ENCODE results near the gene GRB10. TPM values are rescaled to one million over a fixed set of nuclear protein-coding genes. Genes with fewer than 3 reads are reported as not detected.

GRB10 gene
- total RNA-seq, 1 experiment from 2014 or later: 38.3 TPM

GRCh38 chr7:50749896-50750295 is 32.8 kb downstream of the GRB10 start:
- Histone ChIP-seq H3K36me3 (ENCODE audit: control insufficient read depth, insufficient read depth, low read length) (no peaks in the 10 kb centered on the region), H3K9me3 (ENCODE audit: control insufficient read depth, insufficient read depth, low read depth, low read length) (no peaks in the 10 kb centered on the region), H3K4me1 (ENCODE audit: control insufficient read depth, insufficient read depth, low read length) (no peaks in the 10 kb centered on the region), H3K27me3 (ENCODE audit: control insufficient read depth, insufficient read depth, low read length) (no peaks in the 10 kb centered on the region), H3K27ac (ENCODE audit: low read length) (no peak overlapping the region), H3K4me3 (ENCODE audit: low read depth in 2 of 2, low read length in 2 of 2) (no peak overlapping the region)
- in situ Hi-C loops (cut with HindIII; ENCODE audit: low pct_unique_long_range_greater_than_20kb, low sequenced_read_pairs): no loop called here
- no peak for ATAC-seq
- BruUV-seq (replicated peaks): no TSS peak
- intact Hi-C loops (cut with micrococcal nuclease; ENCODE audit: unreplicated experiment): no loop called here
- no peak for TF ChIP-seq POLR2AphosphoS5 (IDR thresholded peaks at IDR 0.05; ENCODE audit: low read depth, low read length)
- no peak for TF ChIP-seq REST (IDR thresholded peaks at IDR 0.05; ENCODE audit: insufficient read depth in 1 of 2, low read depth in 2 of 2, low read length in 1 of 2)
- no peak for TF ChIP-seq TCF7L2 (IDR thresholded peaks at IDR 0.05; ENCODE audit: low read depth, low read length)
- no peak for TF ChIP-seq SIN3A (IDR thresholded peaks at IDR 0.05; ENCODE audit: borderline replicate concordance, insufficient read depth, low read depth, low read length)
- POLR2A ChIA-PET: no interaction called here
- DNase-seq (ENCODE audit: low read depth, low spot score): no peak
- CTCF ChIA-PET: no interaction called here

GRCh38 chr7:50748472-50748871 is 34.2 kb downstream of the GRB10 start:
- POLR2A ChIA-PET: no interaction called here
- no peaks in the 10 kb centered on the region for H3K9me3 ChIP-seq (ENCODE audit: control insufficient read depth, insufficient read depth, low read depth, low read length)
- H3K27me3 ChIP-seq (ENCODE audit: control insufficient read depth, insufficient read depth, low read length): no peaks in the 10 kb centered on the region
- CTCF ChIA-PET: no interaction called here
- no peaks in the 10 kb centered on the region for H3K36me3 ChIP-seq (ENCODE audit: control insufficient read depth, insufficient read depth, low read length)
- TF ChIP-seq POLR2AphosphoS5 (IDR thresholded peaks at IDR 0.05; ENCODE audit: low read depth, low read length): no peak
- no peak for TF ChIP-seq REST (IDR thresholded peaks at IDR 0.05; ENCODE audit: insufficient read depth in 1 of 2, low read depth in 2 of 2, low read length in 1 of 2)
- TF ChIP-seq SIN3A (IDR thresholded peaks at IDR 0.05; ENCODE audit: borderline replicate concordance, insufficient read depth, low read depth, low read length): no peak
- TF ChIP-seq TCF7L2 (IDR thresholded peaks at IDR 0.05; ENCODE audit: low read depth, low read length): no peak
- no peak for TF ChIP-seq CTCF (IDR thresholded peaks at IDR 0.05)
- ATAC-seq: no peak
- H3K4me1 ChIP-seq (ENCODE audit: control insufficient read depth, insufficient read depth, low read length): no peaks in the 10 kb centered on the region
- no peak overlapping the region for H3K27ac ChIP-seq (ENCODE audit: low read length)
- BruUV-seq (replicated peaks): no TSS peak
- intact Hi-C loops (cut with micrococcal nuclease; ENCODE audit: unreplicated experiment) (no loop called here), in situ Hi-C loops (cut with HindIII; ENCODE audit: low pct_unique_long_range_greater_than_20kb, low sequenced_read_pairs) (no loop called here)
- no peak overlapping the region for H3K4me3 ChIP-seq (ENCODE audit: low read depth in 2 of 2, low read length in 2 of 2)
- DNase-seq (ENCODE audit: low read depth, low spot score): no peak
